ENCODE data around the gene LYRM4. TPM values are rescaled to one million over a fixed set of nuclear protein-coding genes. Genes with fewer than 3 reads are reported as not detected.

Gene LYRM4
- total and polyA plus RNA-seq, 2 experiments from 2014 or later: 51.0 to 62.0 TPM

- H3K4me1 Mint-ChIP-seq: peaks cover 28% of the 10 kb centered on the region
Observed at GRCh38 chr6:5208057-5208456, 52.7 kb downstream of the LYRM4 start.

More at GRCh38 chr6:5208057-5208456, 52.7 kb downstream of the LYRM4 start:
- TF ChIP-seq EZH2phosphoT487 (IDR thresholded peaks at IDR 0.05; ENCODE audit: unreplicated experiment): no peak
- no peak for TF ChIP-seq ZNF462 (CRISPR knock-in tag; IDR thresholded peaks at IDR 0.05)
- TF ChIP-seq NANOG (IDR thresholded peaks at IDR 0.05; ENCODE audit: borderline replicate concordance): no peak
- no peak for TF ChIP-seq REST (IDR thresholded peaks at IDR 0.05; ENCODE audit: unreplicated experiment)
- TF ChIP-seq JUNB (IDR thresholded peaks at IDR 0.05; ENCODE audit: unreplicated experiment): no peak
- TF ChIP-seq STAT1 (IDR thresholded peaks at IDR 0.05; ENCODE audit: unreplicated experiment): no peak
- TF ChIP-seq ETS1 (IDR thresholded peaks at IDR 0.05): no peak
- no peak for TF ChIP-seq ZNF331 (CRISPR knock-in tag; IDR thresholded peaks at IDR 0.05; ENCODE audit: low read depth)
- TF ChIP-seq POLR2AphosphoS5 (IDR thresholded peaks at IDR 0.05; ENCODE audit: low read depth): no peak
- no peak for TF ChIP-seq CREB1 (CRISPR knock-in tag; IDR thresholded peaks at IDR 0.05; ENCODE audit: low read depth)
- no peak for TF ChIP-seq ZNF114 (CRISPR knock-in tag; IDR thresholded peaks at IDR 0.05)
- TF ChIP-seq CTCF (conservative IDR thresholded peaks at IDR 0.05; ENCODE audit: low read depth in 2 of 2): no peak
- no peak for TF ChIP-seq EZH2 (IDR thresholded peaks at IDR 0.05; ENCODE audit: low read depth, unreplicated experiment)
- Histone ChIP-seq H3K9me2 (ENCODE audit: insufficient read depth) (no peaks in the 10 kb centered on the region), H3K4me1 (ENCODE audit: insufficient read depth) (no peaks in the 10 kb centered on the region; the same call in 1 of the 2 replicates), H4K20me1 (replicated peaks; ENCODE audit: insufficient read depth) (peaks cover 11% of the 10 kb centered on the region), H3K4me2 (no peak overlapping the region), H2AFZ (no peak overlapping the region), H3K27me3 (ENCODE audit: insufficient read depth) (no peaks in the 10 kb centered on the region), H3K79me2 (replicated peaks; ENCODE audit: insufficient read depth) (peaks cover 3% of the 10 kb centered on the region; the same call in 1 of the 2 replicates), H3K4me3 (no peak overlapping the region), H3F3A (replicated peaks; ENCODE audit: low read depth) (no peaks in the 10 kb centered on the region), H3K36me3 (ENCODE audit: insufficient read depth) (no peaks in the 10 kb centered on the region), H3K27ac (ENCODE audit: low read depth) (no peak overlapping the region)
- no peaks in the 10 kb centered on the region for H3K27me3 Mint-ChIP-seq (ENCODE audit: insufficient read depth, low read depth, poor library complexity)
- 0 out of 3 replicates have a peak, but pooled peaks cover 5% of the 10 kb centered on the region for H3K36me3 Mint-ChIP-seq (ENCODE audit: low read depth)
- DNase-seq (ENCODE audit: low spot score): no peak
- H3K9me3 Mint-ChIP-seq: no peaks in the 10 kb centered on the region
- H3K27ac Mint-ChIP-seq: no peak overlapping the region
- no peak for ATAC-seq
- H3K4me3 Mint-ChIP-seq: no peak overlapping the region
